HG02870 (cell line): Measurements from ENCODE around the gene INKA2.

Experiments used
- ATAC-seq: cut with Tn5 transposase; IDR thresholded peaks from one replicate; pipeline ENCODE4 v1.9.1; 2021; ENCODE audit warnings: mild to moderate bottlenecking, moderate library complexity; ENCODE audit not compliant: unreplicated experiment

The INKA2 gene

GRCh38 chr1:111734426-111734825 is 4.8 kb downstream of the INKA2 start:
- ATAC-seq, result no peak

DNA sequence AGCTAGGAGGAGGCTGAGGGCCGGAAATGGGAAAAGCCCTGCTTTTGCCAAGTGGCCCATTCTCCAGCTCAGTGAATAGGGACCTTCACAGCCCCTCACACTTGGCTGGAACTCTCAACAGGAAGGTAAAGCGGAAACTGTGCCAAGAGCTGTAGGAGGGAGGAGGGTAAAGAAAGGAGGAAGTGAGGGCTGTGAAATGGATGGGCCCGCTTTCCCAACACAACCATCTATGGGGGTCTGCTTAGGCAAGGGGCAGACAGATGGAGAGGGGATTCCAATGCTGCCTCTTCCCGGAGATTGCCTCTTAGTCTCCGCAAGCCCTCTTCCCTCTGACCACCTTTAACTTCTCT is 5.2 kb downstream of the INKA2 start:
- no peak for ATAC-seq

DNA sequence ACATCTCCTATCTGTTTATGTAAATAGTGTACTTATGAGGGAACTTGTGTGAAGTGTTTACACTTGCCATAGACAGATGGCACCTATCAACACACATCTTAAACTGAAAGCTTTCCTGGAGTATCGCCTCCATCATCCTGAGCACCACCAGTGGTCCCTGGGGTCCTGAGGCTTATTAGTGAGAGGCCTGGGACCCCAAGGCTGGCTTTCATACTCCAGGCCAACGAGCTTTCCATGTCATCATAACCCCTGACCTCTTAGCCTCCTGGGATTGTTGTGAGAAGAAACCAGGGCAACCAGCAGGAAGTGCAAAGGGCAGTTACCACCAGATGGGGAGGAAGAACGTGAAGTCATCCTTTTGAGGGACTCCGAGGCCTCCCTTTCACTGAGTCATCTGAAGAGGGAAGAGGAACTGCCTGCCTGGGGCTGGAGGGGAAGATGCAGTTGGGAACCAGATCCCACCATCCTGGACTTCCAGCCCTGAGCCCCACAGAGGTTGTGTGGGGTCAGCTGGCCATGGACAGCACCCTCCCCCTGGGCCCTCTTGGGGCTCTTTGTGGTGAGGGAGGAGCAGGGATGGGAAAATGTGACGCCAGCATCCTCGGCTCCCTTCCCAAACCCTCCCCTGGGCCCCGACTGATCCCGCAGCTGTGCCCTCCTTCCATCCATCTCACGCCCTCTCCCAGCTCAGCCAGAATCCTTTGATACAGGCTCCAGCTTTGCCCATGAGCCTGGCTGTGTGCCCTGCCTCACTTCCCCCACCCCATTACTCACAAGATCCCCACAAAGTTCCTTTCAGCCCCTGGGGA is 5.8 kb downstream of the INKA2 start:
- no peak for ATAC-seq

DNA sequence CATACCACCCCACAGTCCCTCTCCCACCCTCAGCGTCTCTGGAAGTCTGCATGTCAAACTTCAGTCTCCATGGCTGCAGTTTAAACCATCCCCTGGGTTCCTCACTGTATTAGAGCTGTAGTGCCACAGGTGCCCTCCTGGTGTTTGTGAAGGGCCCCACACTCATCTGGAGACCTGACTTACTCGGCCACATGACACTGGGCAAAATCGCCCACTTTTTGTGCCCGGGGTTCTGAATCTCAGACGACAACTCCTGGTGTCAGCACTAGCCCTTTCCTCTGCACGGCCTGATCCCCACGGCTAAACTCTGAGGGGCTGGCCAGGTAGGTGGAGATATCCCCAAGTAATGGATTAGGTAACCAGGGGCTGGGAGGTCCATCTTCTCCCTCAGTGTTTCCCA is 6.5 kb downstream of the INKA2 start:
- ATAC-seq, result no peak

DNA sequence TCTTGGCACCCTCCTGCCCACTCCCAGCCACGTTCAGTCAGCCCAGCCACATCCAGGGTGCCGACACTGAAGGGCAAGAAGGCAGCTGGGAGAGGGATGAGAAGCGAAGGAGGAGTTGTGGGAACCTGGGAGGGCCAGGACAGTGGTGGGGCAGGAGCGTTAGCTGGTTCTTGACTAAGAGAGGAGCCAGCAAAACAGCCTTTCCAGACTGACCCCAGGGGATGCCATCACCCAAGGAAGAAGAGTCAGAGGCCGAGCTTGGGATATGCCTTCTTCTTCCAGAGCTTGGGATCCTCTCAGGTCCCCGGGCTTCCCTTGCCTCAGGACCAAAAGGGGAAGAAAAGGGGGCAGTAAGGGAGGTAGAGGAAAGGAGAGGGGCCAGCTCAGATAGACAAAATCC is 7.2 kb downstream of the INKA2 start:
- ATAC-seq, result no peak

DNA sequence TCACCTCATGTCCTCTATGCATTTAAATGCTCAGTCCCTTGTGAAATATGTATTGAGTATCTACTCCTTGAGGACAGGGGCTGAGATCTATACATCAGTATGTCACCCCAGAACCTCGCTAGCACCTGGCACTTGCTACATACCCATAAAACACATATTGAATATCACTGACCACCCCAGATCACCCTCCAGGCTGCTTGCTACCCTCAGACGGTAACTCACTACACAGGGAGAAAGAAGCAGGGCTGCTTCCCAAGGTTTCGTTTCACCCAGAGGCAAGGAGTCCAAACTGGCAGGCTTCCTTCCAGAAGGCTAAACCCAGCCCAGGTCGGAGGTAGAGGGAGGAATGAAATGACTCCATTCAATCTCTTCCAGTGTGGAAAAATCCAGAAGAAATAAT is 8.5 kb downstream of the INKA2 start:
- ATAC-seq, result no peak

GRCh38 chr1:111729946-111730681 is 9.1 kb downstream of the INKA2 start:
- ATAC-seq, result no peak

DNA sequence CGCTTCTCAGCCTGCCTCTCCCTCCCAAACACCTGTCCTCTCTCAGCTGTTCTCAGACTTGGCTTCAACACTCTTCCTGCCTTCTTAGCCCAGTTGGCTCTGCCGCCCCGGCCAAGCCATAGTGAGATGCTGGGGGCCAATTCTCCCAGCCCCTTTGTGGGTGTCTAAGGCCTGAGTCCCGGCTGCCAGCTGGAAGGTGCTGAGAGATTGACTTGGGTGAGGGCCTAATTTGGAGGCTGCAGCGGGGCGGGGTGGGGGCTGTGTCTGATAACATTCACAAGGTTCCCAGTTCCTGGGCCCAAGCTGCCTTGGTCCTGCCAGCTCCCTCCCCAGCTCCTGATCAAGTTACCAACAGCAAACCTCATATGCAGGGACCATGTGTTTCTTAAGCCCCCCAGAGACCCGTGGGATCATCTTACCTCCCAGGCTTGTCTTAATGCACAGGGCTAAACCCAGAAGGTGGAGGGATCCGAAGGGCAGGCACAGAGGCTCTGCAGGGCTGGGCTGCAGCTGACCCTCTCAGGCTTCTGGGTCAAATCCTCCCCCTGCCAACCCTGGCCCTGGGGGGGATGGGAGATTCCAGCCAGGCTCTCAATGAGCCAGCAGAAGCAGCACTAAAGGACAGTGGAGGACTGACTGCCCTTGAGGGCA is 9.8 kb downstream of the INKA2 start:
- no peak for ATAC-seq

- no peak for ATAC-seq
Measured at GRCh38 chr1:111727056-111727455, 12.1 kb downstream of the INKA2 start.

- no peak for ATAC-seq
Measured at GRCh38 chr1:111725192-111725591, 14.0 kb downstream of the INKA2 start.

DNA sequence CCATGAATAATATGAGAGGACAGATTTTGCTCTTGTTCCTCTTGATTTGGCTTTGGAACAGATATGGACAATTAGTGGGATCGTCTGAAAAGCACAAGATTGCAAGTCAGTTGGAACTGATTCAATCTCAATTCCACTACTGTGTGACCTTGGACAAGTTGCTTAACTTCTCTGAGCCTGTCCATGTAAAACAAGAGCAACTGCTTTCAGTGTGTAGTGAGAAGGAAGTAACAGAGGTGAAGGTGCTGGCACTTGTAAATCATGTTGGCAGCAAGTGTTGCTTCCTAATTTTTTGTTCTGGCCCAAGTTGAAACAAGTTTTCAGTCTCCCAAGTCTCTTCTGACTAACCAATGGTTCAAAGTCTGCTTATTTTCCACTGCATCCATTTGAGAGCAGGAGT is 15.3 kb downstream of the INKA2 start:
- no peak for ATAC-seq

GRCh38 chr1:111723091-111723806 is 15.9 kb downstream of the INKA2 start:
- no peak for ATAC-seq

- no peak for ATAC-seq
Measured at GRCh38 chr1:111720977-111721786, 18.0 kb downstream of the INKA2 start.

GRCh38 chr1:111720274-111720976 is 18.8 kb downstream of the INKA2 start:
- no peak for ATAC-seq

DNA sequence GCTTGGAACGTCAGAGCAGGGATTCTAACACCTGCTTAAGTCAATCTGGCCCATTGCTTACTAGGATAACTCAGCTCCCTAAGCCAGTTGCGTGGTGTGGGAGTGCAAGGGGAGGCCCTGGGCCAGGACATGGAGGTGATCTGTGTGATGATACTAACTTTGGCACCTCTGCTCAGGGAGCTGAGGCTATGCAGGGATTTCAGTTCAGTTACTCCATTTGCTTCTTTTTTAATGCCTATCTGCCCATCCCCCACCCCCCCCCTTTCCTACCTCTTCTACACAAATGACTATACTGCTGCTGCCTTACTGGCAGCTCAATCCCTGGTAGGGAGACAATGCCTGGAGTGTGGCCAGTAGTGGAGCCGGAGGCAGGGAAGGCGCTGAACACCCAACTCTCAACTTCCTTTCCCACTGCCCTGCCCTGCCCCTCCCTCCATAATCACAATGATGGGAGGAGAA is 19.5 kb downstream of the INKA2 start:
- no peak for ATAC-seq

- no peak for ATAC-seq
Measured at GRCh38 chr1:111719135-111719534, 20.1 kb downstream of the INKA2 start.

GRCh38 chr1:111717450-111717849 is 21.7 kb downstream of the INKA2 start:
- ATAC-seq, result no peak

- ATAC-seq, result no peak
Measured at GRCh38 chr1:111716333-111716732, 22.9 kb downstream of the INKA2 start.

GRCh38 chr1:111709986-111710385 is 29.2 kb downstream of the INKA2 start:
- no peak for ATAC-seq

DNA sequence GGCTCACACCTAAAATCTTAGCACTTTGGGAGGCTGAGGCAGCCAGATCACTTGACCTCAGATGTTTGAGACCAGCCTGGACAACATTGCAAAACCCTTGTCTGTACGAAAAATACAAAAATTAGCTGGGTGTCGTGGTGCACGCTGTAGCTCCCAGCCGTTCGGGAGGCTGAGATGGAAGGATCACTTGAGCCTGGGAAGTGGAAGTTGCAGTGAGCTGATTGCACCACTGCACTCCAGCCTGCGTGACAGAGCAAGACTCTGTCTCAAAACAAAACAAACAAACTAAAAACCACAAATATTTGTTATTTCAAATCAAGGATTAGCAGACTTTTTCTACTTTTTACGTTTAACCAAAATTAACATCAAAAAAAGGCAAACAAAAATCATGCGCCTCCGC is 31.3 kb downstream of the INKA2 start:
- no peak for ATAC-seq
